ENCODE measurements around the gene SAMD8. TPM values are rescaled to one million over a fixed set of nuclear protein-coding genes. Genes with fewer than 3 reads are reported as not detected.

The SAMD8 gene
- total RNA-seq, 1 donor from 2014 or later, result 17.7 TPM

- peaks cover 48% of the 10 kb centered on the region for H3K4me1 Mint-ChIP-seq
- intact Hi-C loops (cut with micrococcal nuclease), result no loop called here
Measured at GRCh38 chr10:75228278-75228677, 116.8 kb downstream of the SAMD8 start.

GRCh38 chr10:75228834-75229233, 117.4 kb downstream of the SAMD8 start:
- no peaks in the 10 kb centered on the region for H3K9me3 Mint-ChIP-seq
- intact Hi-C loops (cut with micrococcal nuclease), result no loop called here
- peak overlapping the region; percentile 64 for H3K27ac Mint-ChIP-seq
- no peak overlapping the region for H3K4me3 Mint-ChIP-seq
- peaks cover 74% of the 10 kb centered on the region for H3K36me3 Mint-ChIP-seq (ENCODE audit: low read depth)
- no peaks in the 10 kb centered on the region for H3K27me3 Mint-ChIP-seq
- H3K4me1 Mint-ChIP-seq, result peaks cover 48% of the 10 kb centered on the region
- no peak for DNase-seq

More at GRCh38 chr10:75228278-75228677, 116.8 kb downstream of the SAMD8 start:
- H3K27ac Mint-ChIP-seq, result peak overlapping the region; percentile 64
- DNase-seq, result no peak
- no peaks in the 10 kb centered on the region for H3K27me3 Mint-ChIP-seq
- H3K9me3 Mint-ChIP-seq, result no peaks in the 10 kb centered on the region
- H3K4me3 Mint-ChIP-seq, result no peak overlapping the region
- peaks cover 76% of the 10 kb centered on the region for H3K36me3 Mint-ChIP-seq (ENCODE audit: low read depth)

- Mint-ChIP-seq H3K36me3 (ENCODE audit: low read depth) (peaks cover 62% of the 10 kb centered on the region), H3K4me1 (peaks cover 38% of the 10 kb centered on the region), H3K4me3 (no peak overlapping the region), H3K27me3 (no peaks in the 10 kb centered on the region), H3K27ac (no peak overlapping the region), H3K9me3 (no peaks in the 10 kb centered on the region)
- intact Hi-C loops (cut with micrococcal nuclease), result loop anchor here (1.0 to 5.0 kb wide), 3 partner anchors 20 to 988 kb away; partner anchors contain the start of gene VDAC2
- DNase-seq, result no peak
Measured at GRCh38 chr10:75229971-75230370, 118.5 kb downstream of the SAMD8 start.

- Mint-ChIP-seq H3K4me3 (peak overlapping the region; percentile 57), H3K36me3 (ENCODE audit: low read depth) (peaks cover 58% of the 10 kb centered on the region), H3K27me3 (no peaks in the 10 kb centered on the region), H3K4me1 (peaks cover 32% of the 10 kb centered on the region), H3K9me3 (no peaks in the 10 kb centered on the region), H3K27ac (peak overlapping the region; percentile 98)
- intact Hi-C loops (cut with micrococcal nuclease), result loop anchor here (1.0 to 5.0 kb wide), 3 partner anchors 20 to 988 kb away; partner anchors contain the start of gene VDAC2
- DNase-seq, result peak; percentile 98
Measured at GRCh38 chr10:75230600-75231038, 119.2 kb downstream of the SAMD8 start.

Other genes with a start within 250 kb of the SAMD8 start
- 245 and 249 TPM in 2 replicates for gene VDAC2, start 99.1 kb downstream of the SAMD8 start, total RNA-seq
- gene COMTD1, start 124.3 kb downstream of the SAMD8 start, total RNA-seq, result 37.1 and 38.1 TPM in 2 replicates

All from activated CD4-positive, alpha-beta T cell treated with anti-CD3 and anti-CD28 coated beads, Interleukin-2, amount 10 ng/mL, durations not matched to agents 24 days and 14 days (primary cell).